Measurements from ENCODE around the gene PRR19.
"Not testable (repeated sequence)": the region's sequence is repeated elsewhere in the genome, so short reads cannot be mapped to it uniquely, and the experiment has no call there.

PRR19 gene, protein sequence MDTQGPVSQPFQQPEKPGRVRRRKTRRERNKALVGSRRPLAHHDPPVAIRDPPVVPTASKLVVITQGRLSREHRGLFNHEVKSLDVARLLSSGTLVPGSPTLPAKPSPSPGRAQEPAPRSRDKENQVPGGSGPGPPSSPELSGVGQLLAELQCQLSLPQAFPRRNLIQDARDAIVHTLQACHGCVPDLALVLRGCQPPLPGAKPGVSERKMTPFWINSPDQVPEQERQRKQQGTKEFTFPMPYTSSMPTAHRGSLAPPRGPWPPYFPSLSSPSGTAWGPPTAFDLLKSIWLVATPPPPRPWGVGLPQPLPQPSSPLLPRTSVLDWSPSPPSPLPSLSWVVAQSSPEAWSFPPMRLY

DNA sequence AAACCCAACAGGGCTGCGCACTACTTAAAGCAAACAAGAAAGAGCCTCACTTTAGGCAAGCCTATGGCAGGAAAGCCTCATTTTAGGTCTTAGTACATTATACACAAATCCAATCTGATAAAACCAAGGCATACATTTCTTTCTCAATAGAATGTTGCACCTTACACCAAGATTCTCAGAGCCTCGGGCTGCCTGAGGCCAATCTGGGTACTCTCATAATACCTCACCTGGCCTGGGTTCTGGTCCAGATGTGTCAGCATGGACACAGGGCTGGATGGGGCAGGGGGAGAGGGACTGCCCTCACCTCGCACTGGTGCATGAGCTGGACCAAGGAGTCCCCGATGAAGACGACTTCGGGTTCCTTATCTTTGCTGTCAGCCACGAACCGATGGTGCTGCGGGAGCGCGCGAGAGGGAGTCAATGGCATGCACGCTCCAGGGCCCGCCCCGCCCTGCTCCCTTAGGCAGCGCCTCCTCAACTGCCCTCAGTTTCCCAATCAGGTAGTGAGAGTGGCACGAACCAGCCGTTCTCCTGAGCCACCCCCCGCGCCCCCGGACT, at the start of gene PRR19:
PRR19 (plus strand) TSS at position 487 of the 558 bp plus-strand sequence. CDS start 7,453 bp downstream, outside the sequence.
- no peak for DNase-seq (ENCODE audit: low read depth, low spot score)

- no peak for DNase-seq (ENCODE audit: low read depth, low spot score)
These were observed 49.3 kb upstream of the PRR19 start for GRCh38 chr19:42252365-42253244.

DNA sequence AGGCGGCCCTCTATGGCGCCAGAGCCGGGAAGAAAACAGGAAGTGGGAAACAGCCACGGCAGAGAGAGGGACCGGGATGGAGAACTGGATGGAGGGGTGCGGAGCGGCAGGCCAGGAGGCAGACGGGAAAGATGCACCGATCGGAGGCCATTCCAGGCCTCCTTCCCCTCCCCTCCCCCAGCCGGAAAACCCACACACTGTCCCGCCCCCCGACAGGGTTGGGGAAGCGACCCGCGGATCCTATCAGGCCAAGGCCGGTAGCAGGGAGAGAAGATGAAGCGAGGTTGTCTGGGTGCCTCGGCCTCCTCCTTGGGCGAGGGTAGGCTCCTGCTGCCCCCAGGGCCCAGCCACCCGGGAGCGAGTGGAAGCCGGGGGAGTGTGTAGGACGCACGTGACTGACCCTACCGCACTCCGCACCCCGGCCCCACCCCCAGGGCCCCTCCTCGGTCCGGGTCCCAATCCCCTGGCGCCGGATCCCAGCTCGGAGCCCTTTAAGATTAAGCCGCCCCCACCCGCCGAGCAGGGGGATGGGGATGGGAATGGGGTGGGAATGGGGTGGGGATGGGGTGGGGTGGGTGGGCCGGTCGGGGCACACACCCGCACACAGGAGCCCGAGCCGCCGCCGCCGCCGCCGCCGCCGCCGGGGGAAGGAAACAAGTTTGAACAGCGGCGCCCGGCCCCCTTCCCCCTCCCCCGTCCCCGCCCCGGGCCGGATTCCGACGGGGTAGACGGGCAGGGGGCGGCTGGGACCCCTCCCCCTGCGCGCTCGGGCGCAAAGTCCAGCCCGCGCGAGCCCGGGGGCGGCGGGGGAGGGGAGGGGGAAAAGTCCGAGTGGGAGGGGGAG, 48.5 kb upstream of the PRR19 start:
- no peak for DNase-seq (ENCODE audit: low read depth, low spot score)

- no peak for DNase-seq (ENCODE audit: low read depth, low spot score)
These were observed 47.7 kb upstream of the PRR19 start for GRCh38 chr19:42254089-42254849.

GRCh38 chr19:42254850-42255765, 46.8 kb upstream of the PRR19 start, which contains the start of gene ERF:
Gene ERF, minus strand, starts transcription at chr19:42255128. Its CDS starts 129 bp downstream, at chr19:42254999.
- DNase-seq (ENCODE audit: low read depth, low spot score) = peak; percentile 65

- no peak for DNase-seq (ENCODE audit: low read depth, low spot score)
These were observed 45.9 kb upstream of the PRR19 start for GRCh38 chr19:42255766-42256745.

DNA sequence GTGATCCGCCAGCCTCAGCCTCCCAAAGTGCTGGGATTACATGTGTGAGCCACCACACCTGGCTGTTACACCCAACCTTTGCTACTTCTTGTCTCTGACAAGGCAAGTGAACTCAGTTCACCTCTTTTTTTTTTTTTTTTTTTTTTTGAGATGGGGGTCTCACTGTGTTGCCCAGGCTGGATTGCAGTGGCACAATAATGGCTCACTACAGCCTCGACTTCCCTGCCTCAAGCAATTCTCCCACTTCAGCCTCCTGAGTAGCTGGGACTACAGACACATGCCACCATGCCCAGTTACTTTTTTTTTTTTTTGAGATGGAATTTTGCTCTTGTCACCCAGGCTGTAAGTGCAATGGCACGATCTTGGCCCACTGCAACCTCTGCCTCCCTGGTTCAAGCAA, 44.1 kb upstream of the PRR19 start:
- not testable (repeated sequence) for DNase-seq (ENCODE audit: low read depth, low spot score)

- no peak for DNase-seq (ENCODE audit: low read depth, low spot score)
These were observed 40.2 kb upstream of the PRR19 start for GRCh38 chr19:42261763-42262162.

GRCh38 chr19:42266105-42266504, 35.8 kb upstream of the PRR19 start:
- not testable (repeated sequence) for DNase-seq (ENCODE audit: low read depth, low spot score)

DNA sequence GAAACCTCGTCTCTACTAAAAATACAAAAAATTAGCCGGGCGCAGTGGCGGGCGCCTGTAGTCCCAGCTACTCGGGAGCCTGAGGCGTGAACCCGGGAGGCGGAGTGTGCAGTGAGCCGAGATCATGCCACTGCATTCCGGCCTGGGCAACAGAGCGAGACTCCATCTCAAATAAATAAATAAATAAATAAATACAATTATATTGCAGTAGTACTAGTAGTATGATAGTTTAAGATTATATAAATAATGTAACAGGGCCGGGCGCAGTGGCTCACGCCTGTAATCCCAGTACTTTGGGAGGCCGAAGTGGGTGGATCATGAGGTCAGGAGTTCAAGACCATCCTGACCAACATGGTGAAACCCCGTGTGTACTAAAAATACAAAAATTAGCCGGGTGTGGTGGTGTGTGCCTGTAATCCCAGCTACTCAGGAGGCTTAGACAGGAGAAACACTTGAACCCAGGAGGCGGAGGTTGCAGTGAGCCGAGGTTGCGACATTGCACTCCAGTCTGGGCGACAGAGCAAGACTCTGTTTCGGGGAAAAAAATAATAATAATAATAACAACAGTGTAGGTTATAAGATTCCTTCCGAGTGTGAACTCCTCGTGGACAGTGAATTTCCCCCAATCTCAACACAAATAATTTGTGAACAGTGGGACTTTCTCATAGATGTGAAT, 34.9 kb upstream of the PRR19 start:
- DNase-seq (ENCODE audit: low read depth, low spot score) = not testable (repeated sequence)

DNA sequence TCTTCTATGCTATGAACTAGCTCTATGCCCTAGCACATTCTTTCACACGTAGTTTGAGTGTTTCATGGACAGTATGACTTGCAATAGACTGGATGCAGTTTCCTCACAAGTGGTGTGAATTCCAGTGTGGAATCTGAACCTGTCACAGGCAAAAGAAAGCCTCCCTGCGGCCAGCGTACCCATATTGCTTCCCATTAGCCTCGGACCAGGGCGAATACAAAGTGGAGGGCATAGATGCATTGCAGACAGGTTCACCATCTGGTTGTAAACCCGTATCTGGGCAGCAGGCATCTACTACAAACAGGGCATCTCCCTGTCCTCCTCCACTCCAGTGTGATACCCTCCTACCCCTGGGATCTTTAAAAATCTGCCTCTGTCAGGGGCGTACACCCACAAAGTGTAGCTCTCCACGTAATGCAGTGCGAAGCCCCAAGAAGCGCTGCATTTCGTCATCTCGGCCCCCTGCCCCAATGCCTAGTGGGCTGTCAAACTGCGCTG, 34.2 kb upstream of the PRR19 start:
- no peak for DNase-seq (ENCODE audit: low read depth, low spot score)

- peak; percentile 98 for DNase-seq (ENCODE audit: low read depth, low spot score)
These were observed 33.7 kb upstream of the PRR19 start for GRCh38 chr19:42268142-42268703.

GRCh38 chr19:42268704-42269477, 33.0 kb upstream of the PRR19 start, which contains the start of gene CIC:
Gene CIC, plus strand, starts transcription at chr19:42269252. Its CDS starts 2,532 bp downstream, at chr19:42271784.
- DNase-seq (ENCODE audit: low read depth, low spot score) = peak; percentile 100

GRCh38 chr19:42269478-42270345, 32.2 kb upstream of the PRR19 start:
- DNase-seq (ENCODE audit: low read depth, low spot score) = no peak

GRCh38 chr19:42270346-42271044, 31.4 kb upstream of the PRR19 start:
- no peak for DNase-seq (ENCODE audit: low read depth, low spot score)

All from brain pericyte (primary cell).